IPS-15b (cell line): ENCODE measurements around the gene DNAJC18.

Experiments used
- H3K27me3 ChIP-seq: one replicate; pipeline ENCODE4 v1.6.1; 2013; ENCODE audit warnings: low read length; ENCODE audit not compliant: control insufficient read depth, insufficient read depth
- H3K36me3 ChIP-seq: one replicate; pipeline ENCODE4 v1.6.1; 2013; ENCODE audit warnings: low read length; ENCODE audit not compliant: control insufficient read depth, insufficient read depth
- H3K4me1 ChIP-seq: one replicate; pipeline ENCODE4 v1.6.1; 2013; ENCODE audit warnings: mild to moderate bottlenecking, low read length; ENCODE audit not compliant: control insufficient read depth, insufficient read depth
- H3K4me3 ChIP-seq: one replicate; pipeline ENCODE4 v1.5.1; 2013; ENCODE audit warnings: low read depth, low read length
- H3K9ac ChIP-seq: one replicate; pipeline ENCODE4 v1.6.1; 2013; ENCODE audit warnings: low read depth, mild to moderate bottlenecking, low read length
- H3K9me3 ChIP-seq: one replicate; pipeline ENCODE4 v1.6.1; 2013; ENCODE audit warnings: mild to moderate bottlenecking, low read length; ENCODE audit not compliant: control insufficient read depth, insufficient read depth

Gene DNAJC18

GRCh38 chr5:139361835-139362429 lies 77.4 kb downstream of the DNAJC18 start:
- Histone ChIP-seq H3K4me1 (no peaks in the 10 kb centered on the region), H3K4me3 (no peak overlapping the region), H3K36me3 (peaks cover 17% of the 10 kb centered on the region)

GRCh38 chr5:139360384-139360783 lies 78.9 kb downstream of the DNAJC18 start:
- Histone ChIP-seq H3K9me3 (no peaks in the 10 kb centered on the region), H3K36me3 (peaks cover 5% of the 10 kb centered on the region), H3K4me3 (no peak overlapping the region)

More at GRCh38 chr5:139361835-139362429, 77.4 kb downstream of the DNAJC18 start:
- Histone ChIP-seq H3K9ac (no peak overlapping the region), H3K9me3 (no peaks in the 10 kb centered on the region), H3K27me3 (no peaks in the 10 kb centered on the region)

More at GRCh38 chr5:139360384-139360783, 78.9 kb downstream of the DNAJC18 start:
- no peak overlapping the region for H3K9ac ChIP-seq
- H3K27me3 ChIP-seq: no peaks in the 10 kb centered on the region
- no peaks in the 10 kb centered on the region for H3K4me1 ChIP-seq
